OCI-LY7 (cell line): Measurements from ENCODE around the gene DAPK3.

Experiments used
- EZH2phosphoT487 ChIP-seq: fragments of 200-600 bp; sonication (generic); IDR thresholded peaks from 2 replicates; pipeline ENCODE4 v1.6.1; 2018; ENCODE audit warnings: low read depth, borderline replicate concordance, mild to moderate bottlenecking, mixed run types, antibody characterized with exemption, low read length, moderate library complexity, mixed read lengths
- TF ChIP-seq, protein P1 (sequence below): fragments of 200-600 bp; sonication (generic); conservative IDR thresholded peaks from 2 replicates; pipeline ENCODE4 v1.5.1; 2014; ENCODE audit warnings: mild to moderate bottlenecking, antibody characterized with exemption, low read length, moderate library complexity, mixed read lengths

DNA sequence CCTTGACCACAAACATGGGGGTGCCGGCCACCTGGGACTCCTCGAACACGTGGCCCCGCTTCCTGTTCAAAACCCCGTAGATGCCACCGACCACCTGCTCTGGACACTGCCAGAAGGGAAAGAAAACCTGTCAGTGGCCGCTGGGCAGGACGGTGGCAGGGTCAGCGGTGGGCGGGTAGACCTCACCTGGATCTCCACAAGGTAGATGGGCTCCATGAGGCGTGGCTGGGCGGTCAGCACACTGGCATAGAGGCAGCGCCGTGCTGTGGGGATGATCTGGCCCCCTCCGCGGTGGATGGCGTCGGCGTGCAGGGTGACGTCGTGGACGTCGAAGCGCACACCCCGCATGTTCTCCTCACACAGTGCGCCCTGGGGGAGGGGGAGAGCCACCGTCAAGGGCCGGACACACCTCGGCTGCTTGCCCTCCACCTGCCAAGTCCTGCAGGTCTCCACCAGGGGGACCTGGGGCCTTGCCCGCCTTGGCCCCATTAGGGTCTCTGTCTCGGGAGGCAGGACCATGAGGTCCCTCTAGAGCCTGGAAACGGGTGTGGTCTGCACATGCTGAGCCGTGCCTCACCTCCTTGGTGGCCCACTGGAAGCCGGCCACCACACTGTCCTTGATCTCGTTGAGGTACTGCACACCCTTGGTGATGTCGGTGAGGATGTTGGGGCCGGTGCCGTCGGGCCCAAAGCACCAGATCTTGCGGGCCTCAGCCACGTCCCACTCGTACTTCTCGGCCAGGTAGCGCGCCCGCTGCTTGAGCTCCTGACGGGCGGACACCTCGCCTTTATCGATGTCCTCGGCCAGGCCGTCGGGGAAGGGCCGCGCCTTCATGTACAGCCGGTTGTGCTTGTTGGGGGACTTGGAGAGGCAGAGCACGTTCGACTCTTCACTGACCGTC, 6.6 kb upstream of the DAPK3 start:
- TF ChIP-seq, protein P1, sequence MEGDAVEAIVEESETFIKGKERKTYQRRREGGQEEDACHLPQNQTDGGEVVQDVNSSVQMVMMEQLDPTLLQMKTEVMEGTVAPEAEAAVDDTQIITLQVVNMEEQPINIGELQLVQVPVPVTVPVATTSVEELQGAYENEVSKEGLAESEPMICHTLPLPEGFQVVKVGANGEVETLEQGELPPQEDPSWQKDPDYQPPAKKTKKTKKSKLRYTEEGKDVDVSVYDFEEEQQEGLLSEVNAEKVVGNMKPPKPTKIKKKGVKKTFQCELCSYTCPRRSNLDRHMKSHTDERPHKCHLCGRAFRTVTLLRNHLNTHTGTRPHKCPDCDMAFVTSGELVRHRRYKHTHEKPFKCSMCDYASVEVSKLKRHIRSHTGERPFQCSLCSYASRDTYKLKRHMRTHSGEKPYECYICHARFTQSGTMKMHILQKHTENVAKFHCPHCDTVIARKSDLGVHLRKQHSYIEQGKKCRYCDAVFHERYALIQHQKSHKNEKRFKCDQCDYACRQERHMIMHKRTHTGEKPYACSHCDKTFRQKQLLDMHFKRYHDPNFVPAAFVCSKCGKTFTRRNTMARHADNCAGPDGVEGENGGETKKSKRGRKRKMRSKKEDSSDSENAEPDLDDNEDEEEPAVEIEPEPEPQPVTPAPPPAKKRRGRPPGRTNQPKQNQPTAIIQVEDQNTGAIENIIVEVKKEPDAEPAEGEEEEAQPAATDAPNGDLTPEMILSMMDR: no peak
- no peak for TF ChIP-seq EZH2phosphoT487
